Measurements from ENCODE around the gene SLC22A16.
"Not testable (repeated sequence)": the region's sequence is repeated elsewhere in the genome, so short reads cannot be mapped to it uniquely, and the experiment has no call there.

SLC22A16 gene

GRCh38 chr6:110458476-110458875 is 17.9 kb downstream of the SLC22A16 start:
- no peak overlapping the region for H3K4me3 ChIP-seq (ENCODE audit: low read depth in 1 of 2, low read length in 1 of 2)
- no peaks in the 10 kb centered on the region for H3K4me1 ChIP-seq (ENCODE audit: control insufficient read depth in 1 of 2, insufficient read depth in 1 of 2, low read depth in 1 of 2, low read length in 1 of 2)
- no peaks in the 10 kb centered on the region for H3K9me3 ChIP-seq
- TF ChIP-seq, protein P1, sequence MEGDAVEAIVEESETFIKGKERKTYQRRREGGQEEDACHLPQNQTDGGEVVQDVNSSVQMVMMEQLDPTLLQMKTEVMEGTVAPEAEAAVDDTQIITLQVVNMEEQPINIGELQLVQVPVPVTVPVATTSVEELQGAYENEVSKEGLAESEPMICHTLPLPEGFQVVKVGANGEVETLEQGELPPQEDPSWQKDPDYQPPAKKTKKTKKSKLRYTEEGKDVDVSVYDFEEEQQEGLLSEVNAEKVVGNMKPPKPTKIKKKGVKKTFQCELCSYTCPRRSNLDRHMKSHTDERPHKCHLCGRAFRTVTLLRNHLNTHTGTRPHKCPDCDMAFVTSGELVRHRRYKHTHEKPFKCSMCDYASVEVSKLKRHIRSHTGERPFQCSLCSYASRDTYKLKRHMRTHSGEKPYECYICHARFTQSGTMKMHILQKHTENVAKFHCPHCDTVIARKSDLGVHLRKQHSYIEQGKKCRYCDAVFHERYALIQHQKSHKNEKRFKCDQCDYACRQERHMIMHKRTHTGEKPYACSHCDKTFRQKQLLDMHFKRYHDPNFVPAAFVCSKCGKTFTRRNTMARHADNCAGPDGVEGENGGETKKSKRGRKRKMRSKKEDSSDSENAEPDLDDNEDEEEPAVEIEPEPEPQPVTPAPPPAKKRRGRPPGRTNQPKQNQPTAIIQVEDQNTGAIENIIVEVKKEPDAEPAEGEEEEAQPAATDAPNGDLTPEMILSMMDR (IDR thresholded peaks at IDR 0.05): no peak
- H3K27ac ChIP-seq: no peak overlapping the region
- peaks cover 12% of the 10 kb centered on the region for H3K36me3 ChIP-seq
- no peaks in the 10 kb centered on the region for H3K27me3 ChIP-seq

GRCh38 chr6:110457567-110458175 is 18.7 kb downstream of the SLC22A16 start:
- not testable (repeated sequence) for H3K4me3 ChIP-seq (ENCODE audit: low read depth in 1 of 2, low read length in 1 of 2); H3K27me3 ChIP-seq; H3K27ac ChIP-seq; H3K4me1 ChIP-seq (ENCODE audit: control insufficient read depth in 1 of 2, insufficient read depth in 1 of 2, low read depth in 1 of 2, low read length in 1 of 2); H3K9me3 ChIP-seq
- peaks cover 12% of the 10 kb centered on the region for H3K36me3 ChIP-seq

GRCh38 chr6:110456694-110457093 is 19.7 kb downstream of the SLC22A16 start:
- no peaks in the 10 kb centered on the region for H3K9me3 ChIP-seq
- peaks cover 12% of the 10 kb centered on the region for H3K36me3 ChIP-seq
- no peak overlapping the region for H3K27ac ChIP-seq
- H3K4me3 ChIP-seq (ENCODE audit: low read depth in 1 of 2, low read length in 1 of 2): no peak overlapping the region
- no peaks in the 10 kb centered on the region for H3K27me3 ChIP-seq
- no peaks in the 10 kb centered on the region for H3K4me1 ChIP-seq (ENCODE audit: control insufficient read depth in 1 of 2, insufficient read depth in 1 of 2, low read depth in 1 of 2, low read length in 1 of 2)
- TF ChIP-seq, protein P1 (IDR thresholded peaks at IDR 0.05): no peak

- TF ChIP-seq, protein P1 (IDR thresholded peaks at IDR 0.05): no peak
Observed at GRCh38 chr6:110449541-110449895, 26.9 kb downstream of the SLC22A16 start.

GRCh38 chr6:110448846-110449540 is 27.4 kb downstream of the SLC22A16 start:
- no peak overlapping the region for H3K4me3 ChIP-seq (ENCODE audit: low read depth in 1 of 2, low read length in 1 of 2)
- H3K4me1 ChIP-seq (ENCODE audit: control insufficient read depth in 1 of 2, insufficient read depth in 1 of 2, low read depth in 1 of 2, low read length in 1 of 2): peaks cover 18 to 19% of the 10 kb centered on the region in 2 experiments
- no peaks in the 10 kb centered on the region for H3K9me3 ChIP-seq
- H3K36me3 ChIP-seq: no peaks in the 10 kb centered on the region
- TF ChIP-seq, protein P1 (IDR thresholded peaks at IDR 0.05): no peak
- peak overlapping the region; percentile 28 for H3K27ac ChIP-seq
- no peaks in the 10 kb centered on the region for H3K27me3 ChIP-seq

More at GRCh38 chr6:110449541-110449895, 26.9 kb downstream of the SLC22A16 start:
- no peaks in the 10 kb centered on the region for H3K36me3 ChIP-seq
- no peaks in the 10 kb centered on the region for H3K9me3 ChIP-seq
- H3K27me3 ChIP-seq: no peaks in the 10 kb centered on the region
- H3K4me1 ChIP-seq (ENCODE audit: control insufficient read depth in 1 of 2, insufficient read depth in 1 of 2, low read depth in 1 of 2, low read length in 1 of 2): peaks cover 18 to 19% of the 10 kb centered on the region in 2 experiments
- H3K27ac ChIP-seq: peak overlapping the region; percentile 28
- no peak overlapping the region for H3K4me3 ChIP-seq (ENCODE audit: low read depth in 1 of 2, low read length in 1 of 2)

GRCh38 chr6:110447761-110448160 is 28.7 kb downstream of the SLC22A16 start:
- H3K4me1 ChIP-seq (ENCODE audit: control insufficient read depth in 1 of 2, insufficient read depth in 1 of 2, low read depth in 1 of 2, low read length in 1 of 2): peaks cover 18 to 19% of the 10 kb centered on the region in 2 experiments

More at GRCh38 chr6:110447761-110448160, 28.7 kb downstream of the SLC22A16 start:
- TF ChIP-seq, protein P1 (IDR thresholded peaks at IDR 0.05): no peak
- Histone ChIP-seq H3K27me3 (no peaks in the 10 kb centered on the region), H3K36me3 (no peaks in the 10 kb centered on the region), H3K4me3 (ENCODE audit: low read depth in 1 of 2, low read length in 1 of 2) (no peak overlapping the region), H3K9me3 (no peaks in the 10 kb centered on the region), H3K27ac (no peak overlapping the region)

All from neutrophil (primary cell).